ENCODE results near the gene CITED4.

GRCh38 chr1:40876436-40876761, 14.2 kb upstream of the CITED4 start:
- TF ChIP-seq REST (IDR thresholded peaks at IDR 0.05; ENCODE audit: insufficient read depth in 1 of 2, low read depth in 2 of 2, low read length in 2 of 2) (no peak), TAF1 (IDR thresholded peaks at IDR 0.05; ENCODE audit: borderline replicate concordance, insufficient read depth, low read length) (no peak)
